Fibroblast of pulmonary artery (primary cell): ENCODE measurements around the gene NDFIP1.

ENCODE experiments used
- DNase-seq: peaks from one replicate; pipeline ENCODE4 v3.0.0-alpha.2; 2010; ENCODE audit warnings: low read depth
- H3K4me3 ChIP-seq: replicated peaks from 2 replicates; pipeline ENCODE4 v1.5.1; 2011; ENCODE audit warnings: low read depth, mild to moderate bottlenecking, control low read depth, low read length, moderate library complexity
- TF ChIP-seq, protein P1 (sequence below): IDR thresholded peaks from 2 replicates; pipeline ENCODE4 v1.5.1; 2011; ENCODE audit warnings: mild to moderate bottlenecking, control low read depth, low read length, inconsistent platforms; ENCODE audit errors: missing control alignments

Gene NDFIP1

DNA sequence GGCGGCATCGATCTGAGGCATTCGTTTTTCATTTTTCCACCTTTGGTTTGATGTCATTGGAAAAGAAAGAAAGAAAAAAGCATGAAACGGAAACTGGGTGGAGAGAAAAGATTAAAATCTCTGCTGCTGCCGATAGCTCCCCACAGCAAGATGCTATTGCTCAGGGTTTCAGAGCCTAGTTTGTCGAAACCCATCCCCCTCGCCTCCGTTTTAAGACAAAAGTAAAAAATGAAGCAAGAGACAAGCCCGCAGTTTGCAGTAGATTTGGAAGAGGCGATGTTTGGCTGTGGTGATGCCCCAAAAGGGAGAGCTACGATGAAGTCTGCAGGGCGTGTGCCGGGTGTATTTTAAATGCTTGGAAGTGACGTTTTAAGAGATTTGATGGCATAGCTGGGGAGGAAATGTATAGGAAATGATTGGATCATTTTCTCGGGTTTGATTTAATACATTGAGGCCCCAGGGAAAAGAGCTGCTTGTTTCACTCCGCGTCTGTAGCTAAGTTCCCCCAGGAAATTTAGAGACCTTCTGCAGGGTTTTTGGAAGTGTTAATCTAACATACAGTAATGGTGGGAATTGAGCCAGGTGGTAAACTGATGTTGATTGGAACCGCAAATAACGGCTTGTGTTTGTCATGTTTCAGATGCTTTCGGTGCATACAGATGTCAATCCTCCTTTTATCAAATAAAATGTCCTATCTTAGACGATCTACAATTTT, 909 bp downstream of the NDFIP1 start:
- peak; percentile 34 for DNase-seq

GRCh38 chr5:142110046-142110531, 1.5 kb downstream of the NDFIP1 start:
- TF ChIP-seq, protein P1, sequence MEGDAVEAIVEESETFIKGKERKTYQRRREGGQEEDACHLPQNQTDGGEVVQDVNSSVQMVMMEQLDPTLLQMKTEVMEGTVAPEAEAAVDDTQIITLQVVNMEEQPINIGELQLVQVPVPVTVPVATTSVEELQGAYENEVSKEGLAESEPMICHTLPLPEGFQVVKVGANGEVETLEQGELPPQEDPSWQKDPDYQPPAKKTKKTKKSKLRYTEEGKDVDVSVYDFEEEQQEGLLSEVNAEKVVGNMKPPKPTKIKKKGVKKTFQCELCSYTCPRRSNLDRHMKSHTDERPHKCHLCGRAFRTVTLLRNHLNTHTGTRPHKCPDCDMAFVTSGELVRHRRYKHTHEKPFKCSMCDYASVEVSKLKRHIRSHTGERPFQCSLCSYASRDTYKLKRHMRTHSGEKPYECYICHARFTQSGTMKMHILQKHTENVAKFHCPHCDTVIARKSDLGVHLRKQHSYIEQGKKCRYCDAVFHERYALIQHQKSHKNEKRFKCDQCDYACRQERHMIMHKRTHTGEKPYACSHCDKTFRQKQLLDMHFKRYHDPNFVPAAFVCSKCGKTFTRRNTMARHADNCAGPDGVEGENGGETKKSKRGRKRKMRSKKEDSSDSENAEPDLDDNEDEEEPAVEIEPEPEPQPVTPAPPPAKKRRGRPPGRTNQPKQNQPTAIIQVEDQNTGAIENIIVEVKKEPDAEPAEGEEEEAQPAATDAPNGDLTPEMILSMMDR = peak; percentile 17
- H3K4me3 ChIP-seq = peak overlapping the region; percentile 89
- DNase-seq = peak; percentile 40

More for the DNA sequence above, 909 bp downstream of the NDFIP1 start:
- H3K4me3 ChIP-seq = peak overlapping the region; percentile 89
- TF ChIP-seq, protein P1 = no peak

DNA sequence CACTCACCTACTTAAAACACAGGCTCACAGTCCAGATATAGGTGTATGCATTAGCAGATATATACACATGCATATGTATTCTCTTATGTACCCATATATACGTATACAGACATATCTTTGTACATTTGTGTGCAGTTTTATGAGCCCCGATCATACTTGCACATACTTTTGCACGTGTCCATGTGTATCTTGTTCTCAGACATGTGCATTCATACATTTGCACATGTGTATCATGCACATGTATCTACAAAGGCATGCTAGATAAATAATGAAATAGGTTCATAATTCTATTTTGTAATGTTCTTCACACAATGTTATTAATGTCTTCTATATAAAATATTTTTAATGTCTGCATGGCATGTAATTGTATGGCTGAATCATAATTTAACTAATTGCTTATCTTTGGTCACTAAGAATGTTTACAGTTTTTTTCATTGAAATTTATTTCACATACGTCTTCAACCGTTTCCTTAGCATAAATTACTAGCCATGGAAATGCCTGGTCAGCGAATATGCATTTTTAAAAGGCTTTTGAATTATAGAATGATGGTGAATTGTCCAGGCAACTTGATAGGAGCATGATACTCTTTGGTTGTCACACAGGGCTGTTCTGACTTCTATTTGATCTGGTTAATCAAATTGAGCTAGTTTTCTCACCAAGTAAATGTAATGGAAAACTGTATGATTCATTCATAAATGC, 2.6 kb downstream of the NDFIP1 start:
- TF ChIP-seq, protein P1 = no peak
- no peak for DNase-seq
- H3K4me3 ChIP-seq = no peak overlapping the region

DNA sequence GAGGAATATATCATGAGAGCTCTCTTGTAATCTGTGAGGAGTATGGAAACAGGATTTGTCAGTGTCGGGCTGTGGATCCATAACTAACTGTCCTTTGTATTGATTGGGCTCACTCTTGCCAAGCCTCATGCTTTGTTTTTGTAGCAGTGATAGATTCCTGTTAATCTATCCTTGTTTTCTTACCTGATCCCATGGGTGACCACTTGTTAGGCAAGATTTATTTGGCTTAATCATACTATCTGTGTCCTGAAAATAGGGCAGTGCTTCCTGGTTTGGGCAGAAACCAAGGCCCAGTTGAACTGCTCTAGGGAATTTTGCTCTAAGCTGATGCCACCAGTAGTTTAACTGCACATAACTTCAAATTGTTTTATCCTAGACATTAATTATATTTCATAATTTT, 6.1 kb downstream of the NDFIP1 start:
- no peak overlapping the region for H3K4me3 ChIP-seq
- DNase-seq = no peak
- TF ChIP-seq, protein P1 = no peak

DNA sequence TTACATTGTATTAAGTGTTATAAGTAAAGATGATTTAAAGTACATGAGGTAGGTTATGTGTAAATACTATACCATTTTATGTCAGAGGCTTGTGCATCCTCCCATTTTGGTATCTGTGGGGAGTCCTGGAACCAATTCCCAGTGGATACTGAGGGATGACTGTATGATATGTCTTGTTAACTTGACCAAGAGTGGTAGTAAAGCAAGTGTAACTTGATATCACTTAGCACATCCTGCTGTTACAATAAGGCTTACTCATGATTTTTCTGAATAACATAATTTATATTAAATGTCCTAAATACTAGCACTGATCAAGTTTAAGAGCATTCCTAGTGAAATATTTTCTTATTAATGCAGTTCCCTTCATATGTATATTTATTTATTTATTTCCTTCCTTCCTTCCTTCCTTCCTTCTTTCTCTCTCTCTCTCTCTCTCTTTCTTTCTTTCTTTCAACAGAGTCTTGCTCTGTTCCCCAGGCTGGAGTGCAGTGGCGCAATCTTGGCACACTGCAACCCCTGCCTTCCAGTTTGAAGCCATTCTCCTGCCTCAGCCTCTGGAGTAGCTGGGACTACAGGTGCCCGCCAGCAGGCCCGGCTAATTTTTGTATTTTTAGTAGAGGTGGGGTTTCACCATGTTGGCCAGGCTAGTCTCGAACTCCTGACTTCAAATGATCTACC, 7.5 kb downstream of the NDFIP1 start:
- TF ChIP-seq, protein P1 = no peak
- H3K4me3 ChIP-seq = no peak overlapping the region
- DNase-seq = peak; percentile 41

- DNase-seq = no peak
- TF ChIP-seq, protein P1 = no peak
Observed at GRCh38 chr5:142117579-142118151, 9.1 kb downstream of the NDFIP1 start.

More at GRCh38 chr5:142117579-142118151, 9.1 kb downstream of the NDFIP1 start:
- no peak overlapping the region for H3K4me3 ChIP-seq
